Measurements from ENCODE around the gene OR4C5. TPM values are rescaled to one million over a fixed set of nuclear protein-coding genes. Genes with fewer than 3 reads are reported as not detected.

OR4C5 gene
- not detected in 2 replicates for total RNA-seq

GRCh38 chr11:48366365-48366764, at the start of gene OR4C5:
Gene OR4C5, minus strand, starts transcription at chr11:48366465. Its CDS starts 0 bp downstream, at chr11:48366465.

GRCh38 chr11:48324620-48325019, 41.6 kb downstream of the OR4C5 start, which contains the start of gene OR4C3:
Gene OR4C3, plus strand, starts transcription at chr11:48324920. Its CDS starts 102 bp downstream, at chr11:48325022.

Other genes with a start within 250 kb of the OR4C5 start
- not detected in 2 replicates for gene OR4B1, start 149.7 kb downstream of the OR4C5 start, total RNA-seq
- not detected in 2 replicates for gene OR4X2, start 121.4 kb downstream of the OR4C5 start, total RNA-seq
- not detected in 2 replicates for gene OR4X1, start 102.6 kb downstream of the OR4C5 start, total RNA-seq
- gene OR4S1, start 60.2 kb downstream of the OR4C5 start, total RNA-seq, result not detected in 2 replicates
- not detected in 2 replicates for gene OR4C3, start 41.5 kb downstream of the OR4C5 start, total RNA-seq
- gene OR4A47, start 122.3 kb upstream of the OR4C5 start, total RNA-seq, result not detected in 2 replicates

Data from regular cardiac myocyte (primary cell).